HepG2 (cell line): ENCODE measurements around the gene TBC1D16. TPM values are rescaled to one million over a fixed set of nuclear protein-coding genes. Genes with fewer than 3 reads are reported as not detected.

Experiments
- ATAC-seq: fragments of 200-7000 bp; cut with Tn5 transposase; 3 replicates; pipeline ENCODE4 v1.9.1; 2020; ENCODE audit warnings: mild to moderate bottlenecking, moderate library complexity
- BruUV-seq: library from RNA; stranded (reverse); fragments of 400-500 nt; replicated peaks from 2 replicates; lab custom pipeline; 2021; lab: Mats Ljungman, UMichigan
- CTCF ChIA-PET: fragments of 300-600 bp; formaldehyde crosslinking; extraction: SDS; loops from one replicate; lab custom pipeline; 2021; ENCODE audit warnings: low total read pairs, inconsistent platforms, low intra/inter-chr PET ratio; lab: Yijun Ruan, JAX
- POLR2A ChIA-PET: fragments of 350-600 bp; sonication (Branson Sonifier 250); formaldehyde crosslinking; loops from one replicate; lab custom pipeline; 2020; ENCODE audit warnings: antibody characterized with exemption, inconsistent platforms; lab: Yijun Ruan, JAX
- DNase-seq: peaks from one replicate; pipeline ENCODE4 v3.0.0-alpha.2; 2015; ENCODE audit warnings: low spot score
- FAIRE-seq: peaks from 3 replicates; lab custom pipeline; 2011; peaks lifted over from hg19 to GRCh38; lab: Jason Lieb, UNC
- H2AFZ ChIP-seq: one replicate; pipeline ENCODE4 v1.6.1; 2011; ENCODE audit warnings: low read length, inconsistent platforms
- H3K27ac ChIP-seq: fragments of 300-600 bp; 3 replicates; pipeline ENCODE4 v1.8.0; 2011; ENCODE audit warnings: mixed run types, mild to moderate bottlenecking, mixed read lengths, low read length, inconsistent platforms; ENCODE audit not compliant: insufficient read depth; ENCODE audit errors: extremely low read length
- H3K27me3 ChIP-seq, 2 experiments: fragments of 200-600 bp in 1 of 2; 2 replicates in 1 of 2; 3 replicates in 1 of 2; pipeline versions ENCODE4 v1.6.0 to v1.8.0; 2011; ENCODE audit warnings: low read length in 2 of 2, mild to moderate bottlenecking in 2 of 2, moderate library complexity in 2 of 2, inconsistent platforms in 1 of 2; ENCODE audit not compliant: insufficient read depth in 2 of 2, control insufficient read depth in 1 of 2
- H3K36me3 ChIP-seq, 2 experiments: fragments of 200-600 bp in 1 of 2; replicated peaks in 1 of 2; 2 replicates in 1 of 2; 3 replicates in 1 of 2; pipeline versions ENCODE4 v1.5.1 to v1.8.0; 2011; ENCODE audit warnings: low read length in 2 of 2, inconsistent platforms in 1 of 2; ENCODE audit not compliant: insufficient read depth in 2 of 2, control insufficient read depth in 1 of 2
- H3K4me1 ChIP-seq: 2 replicates; pipeline ENCODE4 v1.5.1; 2012; ENCODE audit warnings: low read length, inconsistent platforms; ENCODE audit not compliant: insufficient read depth
- H3K4me2 ChIP-seq: 2 replicates; pipeline ENCODE4 v1.6.0; 2011; ENCODE audit warnings: low read depth, low read length, inconsistent platforms
- H3K4me3 ChIP-seq, 3 experiments: fragments of 200-600 bp in 1 of 3; sonication (generic), shearing (Covaris generic) in 1 of 3; replicated peaks in 1 of 3; 2 replicates each; pipeline ENCODE4 v1.5.1; 2011 to 2016; ENCODE audit warnings: low read length in 3 of 3, inconsistent platforms in 2 of 3, low read depth in 2 of 3, mild to moderate bottlenecking in 2 of 3, control low read depth in 1 of 3, mixed read lengths in 1 of 3; ENCODE audit not compliant: insufficient read depth in 1 of 3
- H3K79me2 ChIP-seq: one replicate; pipeline ENCODE4 v1.6.1; 2011; ENCODE audit warnings: low read length, inconsistent platforms; ENCODE audit not compliant: insufficient read depth
- H3K9ac ChIP-seq: 2 replicates; pipeline ENCODE4 v1.6.0; 2011; ENCODE audit warnings: mild to moderate bottlenecking, low read depth, low read length, inconsistent platforms; ENCODE audit not compliant: insufficient read depth
- H3K9me3 ChIP-seq: 2 replicates; pipeline ENCODE4 v1.5.1; 2012; ENCODE audit warnings: mild to moderate bottlenecking, low read length
- H4K20me1 ChIP-seq: 2 replicates; pipeline ENCODE4 v1.6.0; 2011; ENCODE audit warnings: inconsistent platforms, mild to moderate bottlenecking, low read length, moderate library complexity; ENCODE audit not compliant: insufficient read depth
- HOMEZ ChIP-seq: IDR thresholded peaks from 2 replicates; pipeline ENCODE4 v1.6.1; 2016; ENCODE audit warnings: low read depth
- HOXA3 ChIP-seq: sonication (generic); formaldehyde crosslinking; IDR thresholded peaks from 2 replicates; pipeline ENCODE4 v1.5.0; 2020; ENCODE audit warnings: missing genetic modification reagents
- NFIC ChIP-seq: IDR thresholded peaks from 2 replicates; pipeline ENCODE4 v1.6.1; 2012; ENCODE audit warnings: mild to moderate bottlenecking, low read length, inconsistent platforms
- NRL ChIP-seq: sonication (generic); formaldehyde crosslinking; IDR thresholded peaks from 2 replicates; pipeline ENCODE4 v1.5.0; 2020; ENCODE audit warnings: missing genetic modification reagents, mild to moderate bottlenecking, moderate library complexity, borderline replicate concordance
- PHB2 ChIP-seq: fragments of 450-650 bp; IDR thresholded peaks from 2 replicates; pipeline ENCODE4 v1.6.1; 2018; ENCODE audit not compliant: partially characterized antibody
- RFXAP ChIP-seq: sonication (generic); formaldehyde crosslinking; IDR thresholded peaks from 2 replicates; pipeline ENCODE4 v1.4.0; 2020; ENCODE audit warnings: missing genetic modification reagents, borderline replicate concordance
- SYNCRIP ChIP-seq: fragments of 200-400 bp; formaldehyde crosslinking; IDR thresholded peaks from 2 replicates; pipeline ENCODE4 v1.6.1; 2018; ENCODE audit warnings: mild to moderate bottlenecking, low read depth, low read length; ENCODE audit not compliant: insufficient read depth
- ZNF468 ChIP-seq: sonication (generic); formaldehyde crosslinking; IDR thresholded peaks from 2 replicates; pipeline ENCODE4 v1.8.0; 2022; ENCODE audit warnings: mild to moderate bottlenecking, moderate library complexity, missing genetic modification reagents
- ZNF687 ChIP-seq: sonication (generic); formaldehyde crosslinking; IDR thresholded peaks from 2 replicates; pipeline ENCODE4 v1.5.1; 2020; ENCODE audit warnings: mild to moderate bottlenecking, missing genetic modification reagents, moderate library complexity
- WGBS: methylation state at CpG from one replicate; pipeline ENCODE4 v1.1.6; 2017; ENCODE audit warnings: low lambda C conversion rate; 5-methylcytosine and 5-hydroxymethylcytosine counted together
- in situ Hi-C: cut with HindIII; loops from 2 replicates; pipeline ENCODE4 v1.10.0; 2017; ENCODE audit warnings: low pct_unique_long_range_greater_than_20kb; ENCODE audit not compliant: extremely low pct_ligation_motif_present
- intact Hi-C: fragments of 100-400 bp; cut with micrococcal nuclease; formaldehyde crosslinking; loops from one replicate; pipeline ENCODE4 v1.10.0; 2022; ENCODE audit not compliant: unreplicated experiment
- polyA plus RNA-seq, 8 experiments: library from polyadenylated mRNA; depleted of rRNA in 3 of 8; stranded (reverse) in 7 of 8; unstranded in 1 of 8; fragments of >200 nt; fragmentation: Illumina TruSeq in 4 of 8; extraction: Trizol in 4 of 8; gene quantifications; 2 replicates each; pipeline versions ENCODE4 v1.2.1 to v1.2.3, GENCODE V29; 2011 to 2016; ENCODE audit warnings: low read depth in 4 of 8, missing spikeins in 1 of 8, mixed read lengths in 1 of 8; ENCODE audit not compliant: insufficient read depth in 1 of 8
- total RNA-seq, 5 experiments: library from RNA; depleted of rRNA; stranded (reverse); fragments of >200 nt; fragmentation: Illumina TruSeq; extraction: Trizol; gene quantifications; 2 replicates each; pipeline ENCODE4 v1.2.3, GENCODE V29; 2016; ENCODE audit warnings: low read depth in 1 of 5
- TF ChIP-seq, protein P1 (sequence below): sonication (generic); formaldehyde crosslinking; IDR thresholded peaks from 2 replicates; pipeline ENCODE4 v1.5.1; 2020; ENCODE audit warnings: mild to moderate bottlenecking, missing genetic modification reagents, borderline replicate concordance
- TF ChIP-seq, protein P2 (sequence below): sonication (generic); formaldehyde crosslinking; IDR thresholded peaks from 2 replicates; pipeline ENCODE4 v1.5.0; 2020; ENCODE audit warnings: mild to moderate bottlenecking, missing genetic modification reagents

The TBC1D16 gene
- total and polyA plus RNA-seq, 2 of the 13 experiments (the other 11 are each of a cell fraction or from before 2014, with no cell fraction given) = 14.9 to 24.9 TPM

GRCh38 chr17:79926605-79927135, 109.0 kb downstream of the TBC1D16 start:
- TSS peak; percentile 55 for BruUV-seq
- no peak overlapping the region for H2AFZ ChIP-seq
- H3K27ac ChIP-seq = peak overlapping the region; percentile 68
- 37% methylated on average over 15 of the region's 18 CpGs for WGBS
- no peaks in the 10 kb centered on the region for H4K20me1 ChIP-seq
- intact Hi-C loops (loop anchor here (1.0 to 5.0 kb wide), 2 partner anchors 62 to 79 kb away; no protein-coding TSS in a partner anchor), in situ Hi-C loops (loop anchor here (5.0 kb wide), 2 partner anchors 66 to 84 kb away; no protein-coding TSS in a partner anchor)
- H3K36me3 ChIP-seq = no peaks in the 10 kb centered on the region
- H3K79me2 ChIP-seq = no peaks in the 10 kb centered on the region
- ATAC-seq (peak; percentile 15), DNase-seq (peak; percentile 54), FAIRE-seq (no peak)
- H3K4me3 ChIP-seq = peak overlapping the region in 2 of 3 experiments; percentile 45 to 53; a peak in 4 of 6 replicates
- peak overlapping the region; percentile 66 for H3K4me2 ChIP-seq
- H3K9me3 ChIP-seq = no peaks in the 10 kb centered on the region
- peak overlapping the region; percentile 59 for H3K9ac ChIP-seq
- CTCF ChIA-PET = no interaction called here
- no peaks in the 10 kb centered on the region for H3K27me3 ChIP-seq
- H3K4me1 ChIP-seq = peaks cover 76% of the 10 kb centered on the region
- POLR2A ChIA-PET = interaction anchor here (0.7 to 3.4 kb wide), 23 partner anchors 9 to 184 kb away, joined by 3 to 76 read pairs (median 6); partner anchors contain the start of genes CBX4, CBX8 and GAA
- TF ChIP-seq NRL (CRISPR knock-in tag) (peak; percentile 60; the same call in 1 of the 2 replicates), HOXA3 (CRISPR knock-in tag) (0 out of 2 replicates have a peak, but pooled peaks have one; percentile 45), NFIC (no peak), HOMEZ (peak; percentile 7; the same call in 1 of the 2 replicates), SYNCRIP (no peak), RFXAP (CRISPR knock-in tag) (no peak), ZNF468 (CRISPR knock-in tag) (0 out of 2 replicates have a peak, but pooled peaks have one; percentile 69), PHB2 (no peak), ZNF687 (CRISPR knock-in tag) (peak; percentile 80)
- TF ChIP-seq, protein P1, sequence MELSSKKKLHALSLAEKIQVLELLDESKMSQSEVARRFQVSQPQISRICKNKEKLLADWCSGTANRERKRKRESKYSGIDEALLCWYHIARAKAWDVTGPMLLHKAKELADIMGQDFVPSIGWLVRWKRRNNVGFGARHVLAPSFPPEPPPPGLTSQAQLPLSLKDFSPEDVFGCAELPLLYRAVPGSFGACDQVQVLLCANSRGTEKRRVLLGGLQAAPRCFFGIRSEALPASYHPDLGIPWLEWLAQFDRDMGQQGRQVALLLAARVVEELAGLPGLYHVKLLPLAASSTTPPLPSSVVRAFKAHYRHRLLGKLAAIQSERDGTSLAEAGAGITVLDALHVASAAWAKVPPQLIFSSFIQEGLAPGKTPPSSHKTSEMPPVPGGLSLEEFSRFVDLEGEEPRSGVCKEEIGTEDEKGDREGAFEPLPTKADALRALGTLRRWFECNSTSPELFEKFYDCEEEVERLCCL (CRISPR knock-in tag) = no peak
- TF ChIP-seq, protein P2, sequence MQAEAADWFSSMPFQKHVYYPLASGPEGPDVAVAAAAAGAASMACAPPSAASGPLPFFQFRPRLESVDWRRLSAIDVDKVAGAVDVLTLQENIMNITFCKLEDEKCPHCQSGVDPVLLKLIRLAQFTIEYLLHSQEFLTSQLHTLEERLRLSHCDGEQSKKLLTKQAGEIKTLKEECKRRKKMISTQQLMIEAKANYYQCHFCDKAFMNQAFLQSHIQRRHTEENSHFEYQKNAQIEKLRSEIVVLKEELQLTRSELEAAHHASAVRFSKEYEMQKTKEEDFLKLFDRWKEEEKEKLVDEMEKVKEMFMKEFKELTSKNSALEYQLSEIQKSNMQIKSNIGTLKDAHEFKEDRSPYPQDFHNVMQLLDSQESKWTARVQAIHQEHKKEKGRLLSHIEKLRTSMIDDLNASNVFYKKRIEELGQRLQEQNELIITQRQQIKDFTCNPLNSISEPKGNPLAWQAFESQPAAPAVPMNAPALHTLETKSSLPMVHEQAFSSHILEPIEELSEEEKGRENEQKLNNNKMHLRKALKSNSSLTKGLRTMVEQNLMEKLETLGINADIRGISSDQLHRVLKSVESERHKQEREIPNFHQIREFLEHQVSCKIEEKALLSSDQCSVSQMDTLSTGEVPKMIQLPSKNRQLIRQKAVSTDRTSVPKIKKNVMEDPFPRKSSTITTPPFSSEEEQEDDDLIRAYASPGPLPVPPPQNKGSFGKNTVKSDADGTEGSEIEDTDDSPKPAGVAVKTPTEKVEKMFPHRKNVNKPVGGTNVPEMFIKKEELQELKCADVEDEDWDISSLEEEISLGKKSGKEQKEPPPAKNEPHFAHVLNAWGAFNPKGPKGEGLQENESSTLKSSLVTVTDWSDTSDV (CRISPR knock-in tag) = peak; percentile 54; the same call in 1 of the 2 replicates
